ENCODE measurements around the gene FA2H.

Gene FA2H

GRCh38 chr16:74667255-74667700 is 107.3 kb downstream of the FA2H start:
- TF ChIP-seq TCF4 (CRISPR knock-in tag; IDR thresholded peaks at IDR 0.05; ENCODE audit: borderline replicate concordance) (no peak), RARB (CRISPR knock-in tag; IDR thresholded peaks at IDR 0.05) (no peak), ARNTL (CRISPR knock-in tag; IDR thresholded peaks at IDR 0.05; ENCODE audit: borderline replicate concordance, low read depth) (no peak), ZNF70 (CRISPR knock-in tag; IDR thresholded peaks at IDR 0.05) (no peak), PPARA (CRISPR knock-in tag; IDR thresholded peaks at IDR 0.05; ENCODE audit: borderline replicate concordance) (no peak), ZNF565 (CRISPR knock-in tag; conservative IDR thresholded peaks at IDR 0.05; ENCODE audit: low read depth) (no peak), GLIS3 (CRISPR knock-in tag; IDR thresholded peaks at IDR 0.05) (no peak), SNAI2 (CRISPR knock-in tag; IDR thresholded peaks at IDR 0.05) (no peak), ZFP3 (CRISPR knock-in tag; IDR thresholded peaks at IDR 0.05) (no peak)
- ATAC-seq: no peak

- TF ChIP-seq SNAI2 (CRISPR knock-in tag; IDR thresholded peaks at IDR 0.05): no peak
- TF ChIP-seq ISL1 (CRISPR knock-in tag; IDR thresholded peaks at IDR 0.05): no peak
- no peak for TF ChIP-seq BACH2 (CRISPR knock-in tag; IDR thresholded peaks at IDR 0.05; ENCODE audit: borderline replicate concordance)
- no peak for TF ChIP-seq CSRNP3 (CRISPR knock-in tag; IDR thresholded peaks at IDR 0.05)
- no peak for TF ChIP-seq ARNTL (CRISPR knock-in tag; IDR thresholded peaks at IDR 0.05; ENCODE audit: borderline replicate concordance, low read depth)
- TF ChIP-seq ZNF8 (CRISPR knock-in tag; IDR thresholded peaks at IDR 0.05): no peak
- no peak for TF ChIP-seq GLIS3 (CRISPR knock-in tag; IDR thresholded peaks at IDR 0.05)
- TF ChIP-seq TOX (CRISPR knock-in tag; IDR thresholded peaks at IDR 0.05; ENCODE audit: borderline replicate concordance): no peak
- no peak for TF ChIP-seq PPARA (CRISPR knock-in tag; IDR thresholded peaks at IDR 0.05; ENCODE audit: borderline replicate concordance)
- TF ChIP-seq CSDC2 (CRISPR knock-in tag; IDR thresholded peaks at IDR 0.05): no peak
- no peak for TF ChIP-seq POU6F1 (CRISPR knock-in tag; IDR thresholded peaks at IDR 0.05; ENCODE audit: borderline replicate concordance, low read depth)
- no peak for TF ChIP-seq ESRRG (CRISPR knock-in tag; IDR thresholded peaks at IDR 0.05)
- ATAC-seq: peak; percentile 100
These were observed 108.0 kb downstream of the FA2H start, which contains the start of gene RFWD3 for GRCh38 chr16:74666425-74667254. Gene RFWD3 (minus strand): TSS chr16:74666877. CDS start chr16:74661449, 5,428 bp downstream.

GRCh38 chr16:74666010-74666421 is 108.6 kb downstream of the FA2H start:
- TF ChIP-seq ESRRG (CRISPR knock-in tag; IDR thresholded peaks at IDR 0.05) (no peak), PPARA (CRISPR knock-in tag; IDR thresholded peaks at IDR 0.05; ENCODE audit: borderline replicate concordance) (no peak), ARNTL (CRISPR knock-in tag; IDR thresholded peaks at IDR 0.05; ENCODE audit: borderline replicate concordance, low read depth) (no peak), ZFP30 (CRISPR knock-in tag; IDR thresholded peaks at IDR 0.05) (no peak), CREB5 (CRISPR knock-in tag; IDR thresholded peaks at IDR 0.05; ENCODE audit: low read depth) (no peak), PATZ1 (CRISPR knock-in tag; IDR thresholded peaks at IDR 0.05; ENCODE audit: borderline replicate concordance) (no peak), CSDC2 (CRISPR knock-in tag; IDR thresholded peaks at IDR 0.05) (no peak), ZNF70 (CRISPR knock-in tag; IDR thresholded peaks at IDR 0.05) (no peak), CSRNP3 (CRISPR knock-in tag; IDR thresholded peaks at IDR 0.05) (no peak), POU6F1 (CRISPR knock-in tag; IDR thresholded peaks at IDR 0.05; ENCODE audit: borderline replicate concordance, low read depth) (no peak), BACH2 (CRISPR knock-in tag; IDR thresholded peaks at IDR 0.05; ENCODE audit: borderline replicate concordance) (no peak), TSHZ2 (CRISPR knock-in tag; IDR thresholded peaks at IDR 0.05) (no peak), ZC3H10 (CRISPR knock-in tag; IDR thresholded peaks at IDR 0.05) (no peak)
- no peak for ATAC-seq

Measured in SK-N-SH treated with all-trans-retinoic acid at 6 μM for 48 hours (cell line).